ENCODE data around the gene LIN54. TPM values are rescaled to one million over a fixed set of nuclear protein-coding genes. Genes with fewer than 3 reads are reported as not detected.

The LIN54 gene
- polyA plus RNA-seq, 1 of the 3 experiments (the other 2 are of a cell fraction), result 6.4 TPM

- Histone ChIP-seq H3K27me3 (ENCODE audit: insufficient read depth) (no peaks in the 10 kb centered on the region), H3K9me3 (no peaks in the 10 kb centered on the region), H3K9me2 (no peaks in the 10 kb centered on the region), H3K27ac (ENCODE audit: low read depth in 2 of 2, low read length in 1 of 2) (peak overlapping the region; percentile 53 to 98; a peak in 3 of 4 replicates), H3K79me2 (ENCODE audit: insufficient read depth) (peaks cover 88% of the 10 kb centered on the region), H3K4me3 (ENCODE audit: low read depth in 2 of 2, low read length in 1 of 2) (peak overlapping the region; percentile 81 to 97), H3F3A (replicated peaks; ENCODE audit: insufficient read depth) (peaks cover 43% of the 10 kb centered on the region), H3K36me3 (replicated peaks in 1 of 2; ENCODE audit: control insufficient read depth in 1 of 2, insufficient read depth in 2 of 2, low read length in 1 of 2) (peaks cover 34 to 44% of the 10 kb centered on the region in 2 experiments), H3K9ac (peak overlapping the region; percentile 87), H2AFZ (ENCODE audit: low read depth) (no peak overlapping the region), H3K4me1 (ENCODE audit: control insufficient read depth in 1 of 2, insufficient read depth in 2 of 2, low read depth in 1 of 2, low read length in 1 of 2) (peaks cover 5 to 8% of the 10 kb centered on the region in 2 experiments; a peak in 3 of 4 replicates), H4K20me1 (ENCODE audit: insufficient read depth) (peaks cover 11% of the 10 kb centered on the region; the same call in 1 of the 2 replicates), H3K4me2 (peak overlapping the region; percentile 83)
- ChIA-PET POLR2A (no interaction called here), CTCF (interaction anchor here (0.7 to 1.7 kb wide), 7 partner anchors 13 to 113 kb away, joined by 3 to 5 read pairs (median 3); no protein-coding TSS in a partner anchor)
- peak; percentile 23; the same call in 1 of the 2 replicates for TF ChIP-seq RAD21 (IDR thresholded peaks at IDR 0.05; ENCODE audit: low read length)
- no peak for TF ChIP-seq PBX3 (IDR thresholded peaks at IDR 0.05)
- no peak for TF ChIP-seq GATA2 (CRISPR knock-in tag; IDR thresholded peaks at IDR 0.05)
- TF ChIP-seq TAF1 (IDR thresholded peaks at IDR 0.05; ENCODE audit: borderline replicate concordance, low read depth, low read length), result no peak
- TF ChIP-seq FOSL2 (IDR thresholded peaks at IDR 0.05; ENCODE audit: borderline replicate concordance, low read depth), result peak; percentile 59; the same call in 1 of the 2 replicates
- TF ChIP-seq FOXJ3 (CRISPR knock-in tag; IDR thresholded peaks at IDR 0.05), result no peak
- TF ChIP-seq YY1 (IDR thresholded peaks at IDR 0.05; ENCODE audit: low read depth), result no peak
- no peak for TF ChIP-seq USF1 (IDR thresholded peaks at IDR 0.05; ENCODE audit: borderline replicate concordance, low read depth)
- TF ChIP-seq MEF2A (IDR thresholded peaks at IDR 0.05; ENCODE audit: borderline replicate concordance, low read depth), result no peak
- TF ChIP-seq EP300 (IDR thresholded peaks at IDR 0.05; ENCODE audit: borderline replicate concordance in 1 of 2, low read depth in 1 of 2, low read length in 1 of 2), result no peak
- TF ChIP-seq, protein P1, sequence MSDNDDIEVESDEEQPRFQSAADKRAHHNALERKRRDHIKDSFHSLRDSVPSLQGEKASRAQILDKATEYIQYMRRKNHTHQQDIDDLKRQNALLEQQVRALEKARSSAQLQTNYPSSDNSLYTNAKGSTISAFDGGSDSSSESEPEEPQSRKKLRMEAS (IDR thresholded peaks at IDR 0.05; ENCODE audit: low read depth), result 0 out of 2 replicates have a peak, but pooled peaks have one; percentile 29
- TF ChIP-seq NFIC (IDR thresholded peaks at IDR 0.05; ENCODE audit: borderline replicate concordance), result peak; percentile 17; the same call in 1 of the 2 replicates
- TF ChIP-seq JUND (IDR thresholded peaks at IDR 0.05), result peak; percentile 43; the same call in 1 of the 2 replicates
- TF ChIP-seq RCOR1 (IDR thresholded peaks at IDR 0.05; ENCODE audit: low read length), result no peak
- TF ChIP-seq, protein P2, sequence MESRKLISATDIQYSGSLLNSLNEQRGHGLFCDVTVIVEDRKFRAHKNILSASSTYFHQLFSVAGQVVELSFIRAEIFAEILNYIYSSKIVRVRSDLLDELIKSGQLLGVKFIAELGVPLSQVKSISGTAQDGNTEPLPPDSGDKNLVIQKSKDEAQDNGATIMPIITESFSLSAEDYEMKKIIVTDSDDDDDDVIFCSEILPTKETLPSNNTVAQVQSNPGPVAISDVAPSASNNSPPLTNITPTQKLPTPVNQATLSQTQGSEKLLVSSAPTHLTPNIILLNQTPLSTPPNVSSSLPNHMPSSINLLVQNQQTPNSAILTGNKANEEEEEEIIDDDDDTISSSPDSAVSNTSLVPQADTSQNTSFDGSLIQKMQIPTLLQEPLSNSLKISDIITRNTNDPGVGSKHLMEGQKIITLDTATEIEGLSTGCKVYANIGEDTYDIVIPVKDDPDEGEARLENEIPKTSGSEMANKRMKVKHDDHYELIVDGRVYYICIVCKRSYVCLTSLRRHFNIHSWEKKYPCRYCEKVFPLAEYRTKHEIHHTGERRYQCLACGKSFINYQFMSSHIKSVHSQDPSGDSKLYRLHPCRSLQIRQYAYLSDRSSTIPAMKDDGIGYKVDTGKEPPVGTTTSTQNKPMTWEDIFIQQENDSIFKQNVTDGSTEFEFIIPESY (IDR thresholded peaks at IDR 0.05; ENCODE audit: borderline replicate concordance, low read depth), result no peak
- no peak for TF ChIP-seq SIN3A (IDR thresholded peaks at IDR 0.05; ENCODE audit: borderline replicate concordance, low read depth, low read length)
- TF ChIP-seq, protein P3, sequence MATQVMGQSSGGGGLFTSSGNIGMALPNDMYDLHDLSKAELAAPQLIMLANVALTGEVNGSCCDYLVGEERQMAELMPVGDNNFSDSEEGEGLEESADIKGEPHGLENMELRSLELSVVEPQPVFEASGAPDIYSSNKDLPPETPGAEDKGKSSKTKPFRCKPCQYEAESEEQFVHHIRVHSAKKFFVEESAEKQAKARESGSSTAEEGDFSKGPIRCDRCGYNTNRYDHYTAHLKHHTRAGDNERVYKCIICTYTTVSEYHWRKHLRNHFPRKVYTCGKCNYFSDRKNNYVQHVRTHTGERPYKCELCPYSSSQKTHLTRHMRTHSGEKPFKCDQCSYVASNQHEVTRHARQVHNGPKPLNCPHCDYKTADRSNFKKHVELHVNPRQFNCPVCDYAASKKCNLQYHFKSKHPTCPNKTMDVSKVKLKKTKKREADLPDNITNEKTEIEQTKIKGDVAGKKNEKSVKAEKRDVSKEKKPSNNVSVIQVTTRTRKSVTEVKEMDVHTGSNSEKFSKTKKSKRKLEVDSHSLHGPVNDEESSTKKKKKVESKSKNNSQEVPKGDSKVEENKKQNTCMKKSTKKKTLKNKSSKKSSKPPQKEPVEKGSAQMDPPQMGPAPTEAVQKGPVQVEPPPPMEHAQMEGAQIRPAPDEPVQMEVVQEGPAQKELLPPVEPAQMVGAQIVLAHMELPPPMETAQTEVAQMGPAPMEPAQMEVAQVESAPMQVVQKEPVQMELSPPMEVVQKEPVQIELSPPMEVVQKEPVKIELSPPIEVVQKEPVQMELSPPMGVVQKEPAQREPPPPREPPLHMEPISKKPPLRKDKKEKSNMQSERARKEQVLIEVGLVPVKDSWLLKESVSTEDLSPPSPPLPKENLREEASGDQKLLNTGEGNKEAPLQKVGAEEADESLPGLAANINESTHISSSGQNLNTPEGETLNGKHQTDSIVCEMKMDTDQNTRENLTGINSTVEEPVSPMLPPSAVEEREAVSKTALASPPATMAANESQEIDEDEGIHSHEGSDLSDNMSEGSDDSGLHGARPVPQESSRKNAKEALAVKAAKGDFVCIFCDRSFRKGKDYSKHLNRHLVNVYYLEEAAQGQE (IDR thresholded peaks at IDR 0.05; ENCODE audit: low read depth, low read length), result no peak
- TF ChIP-seq ELF1 (IDR thresholded peaks at IDR 0.05), result no peak
- no peak for TF ChIP-seq RFX5 (IDR thresholded peaks at IDR 0.05; ENCODE audit: low read length)
- no peak for TF ChIP-seq FOXM1 (IDR thresholded peaks at IDR 0.05; ENCODE audit: low read depth)
- TF ChIP-seq CTCF (IDR thresholded peaks at IDR 0.05), result peak; percentile 79
- 0 out of 2 replicates have a peak, but pooled peaks have one; percentile 9 for TF ChIP-seq MXI1 (IDR thresholded peaks at IDR 0.05; ENCODE audit: low read depth, low read length)
- 0 out of 2 replicates have a peak, but pooled peaks have one; percentile 5 for TF ChIP-seq TCF12 (IDR thresholded peaks at IDR 0.05)
- no peak for DNase-seq
- WGBS (ENCODE audit: low lambda C conversion rate), result 21% methylated on average over 7 of the region's 7 CpGs
These were observed 112.0 kb downstream of the LIN54 start for GRCh38 chr4:82898322-82899243.
